ENCODE measurements around the gene PPFIA2. TPM values are rescaled to one million over a fixed set of nuclear protein-coding genes. Genes with fewer than 3 reads are reported as not detected.

PPFIA2 gene
- polyA plus RNA-seq, 1 of the 3 experiments (the other 2 are of a cell fraction): not detected

DNA sequence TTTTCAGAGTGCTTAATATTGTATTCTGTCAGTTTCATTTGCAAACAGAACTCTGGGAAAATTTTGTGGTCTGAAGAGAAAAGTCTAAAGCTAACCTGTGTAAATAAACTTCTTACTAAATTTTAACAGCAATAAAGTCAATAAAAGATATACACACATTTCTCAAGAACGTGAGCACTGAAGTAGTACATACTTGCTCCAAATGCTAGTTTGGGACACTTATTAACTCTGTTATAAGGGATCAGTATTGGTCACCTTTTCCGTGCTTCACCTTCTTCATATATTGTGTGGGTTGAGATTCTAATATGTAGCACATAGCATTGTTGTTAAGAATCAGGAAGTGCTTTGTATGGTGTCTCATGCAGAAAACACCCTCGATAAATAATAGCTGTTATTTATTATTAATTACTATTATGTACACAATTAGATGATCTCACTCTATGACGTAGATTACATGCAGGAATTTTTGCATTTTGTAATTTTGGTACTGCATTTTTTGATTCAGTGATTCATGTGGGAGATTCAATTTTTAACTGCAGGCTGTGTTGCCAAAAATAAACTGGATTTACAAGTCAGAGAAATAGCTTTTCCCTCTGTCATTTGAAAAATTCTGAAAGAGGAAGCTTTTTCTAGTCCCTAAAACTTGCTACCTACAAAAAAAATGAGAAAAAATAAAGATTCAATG lies 380.4 kb downstream of the PPFIA2 start:
- Histone ChIP-seq H2AFZ (ENCODE audit: low read depth) (no peak overlapping the region), H3K4me3 (ENCODE audit: low read depth in 2 of 2, low read length in 1 of 2) (no peak overlapping the region), H3F3A (replicated peaks; ENCODE audit: insufficient read depth) (peaks cover 4% of the 10 kb centered on the region), H4K20me1 (ENCODE audit: insufficient read depth) (no peaks in the 10 kb centered on the region), H3K4me2 (no peak overlapping the region), H3K27ac (ENCODE audit: low read depth in 2 of 2, low read length in 1 of 2) (no peak overlapping the region), H3K27me3 (ENCODE audit: insufficient read depth) (no peaks in the 10 kb centered on the region), H3K9me2 (no peaks in the 10 kb centered on the region), H3K9me3 (no peaks in the 10 kb centered on the region), H3K36me3 (replicated peaks in 1 of 2; ENCODE audit: control insufficient read depth in 1 of 2, insufficient read depth in 2 of 2, low read length in 1 of 2) (no peaks in the 10 kb centered on the region), H3K79me2 (ENCODE audit: insufficient read depth) (no peaks in the 10 kb centered on the region), H3K9ac (no peak overlapping the region), H3K4me1 (ENCODE audit: control insufficient read depth in 1 of 2, insufficient read depth in 2 of 2, low read depth in 1 of 2, low read length in 1 of 2) (no peaks in the 10 kb centered on the region)
- no peak for DNase-seq
- ChIA-PET POLR2A (no interaction called here), CTCF (no interaction called here)
- WGBS (ENCODE audit: low lambda C conversion rate): 27% methylated on average over 4 of the region's 4 CpGs
- no peak for TF ChIP-seq MEF2A (IDR thresholded peaks at IDR 0.05; ENCODE audit: borderline replicate concordance, low read depth)
- TF ChIP-seq GABPA (IDR thresholded peaks at IDR 0.05; ENCODE audit: low read depth): no peak
- TF ChIP-seq NRF1 (IDR thresholded peaks at IDR 0.05; ENCODE audit: low read depth, low read length): no peak
- TF ChIP-seq, protein P1, sequence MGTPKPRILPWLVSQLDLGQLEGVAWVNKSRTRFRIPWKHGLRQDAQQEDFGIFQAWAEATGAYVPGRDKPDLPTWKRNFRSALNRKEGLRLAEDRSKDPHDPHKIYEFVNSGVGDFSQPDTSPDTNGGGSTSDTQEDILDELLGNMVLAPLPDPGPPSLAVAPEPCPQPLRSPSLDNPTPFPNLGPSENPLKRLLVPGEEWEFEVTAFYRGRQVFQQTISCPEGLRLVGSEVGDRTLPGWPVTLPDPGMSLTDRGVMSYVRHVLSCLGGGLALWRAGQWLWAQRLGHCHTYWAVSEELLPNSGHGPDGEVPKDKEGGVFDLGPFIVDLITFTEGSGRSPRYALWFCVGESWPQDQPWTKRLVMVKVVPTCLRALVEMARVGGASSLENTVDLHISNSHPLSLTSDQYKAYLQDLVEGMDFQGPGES (IDR thresholded peaks at IDR 0.05; ENCODE audit: low read depth, low read length): no peak
- no peak for TF ChIP-seq GATA2 (CRISPR knock-in tag; IDR thresholded peaks at IDR 0.05)
- TF ChIP-seq, protein P2, sequence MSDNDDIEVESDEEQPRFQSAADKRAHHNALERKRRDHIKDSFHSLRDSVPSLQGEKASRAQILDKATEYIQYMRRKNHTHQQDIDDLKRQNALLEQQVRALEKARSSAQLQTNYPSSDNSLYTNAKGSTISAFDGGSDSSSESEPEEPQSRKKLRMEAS (IDR thresholded peaks at IDR 0.05; ENCODE audit: low read depth): no peak
- TF ChIP-seq, protein P3, sequence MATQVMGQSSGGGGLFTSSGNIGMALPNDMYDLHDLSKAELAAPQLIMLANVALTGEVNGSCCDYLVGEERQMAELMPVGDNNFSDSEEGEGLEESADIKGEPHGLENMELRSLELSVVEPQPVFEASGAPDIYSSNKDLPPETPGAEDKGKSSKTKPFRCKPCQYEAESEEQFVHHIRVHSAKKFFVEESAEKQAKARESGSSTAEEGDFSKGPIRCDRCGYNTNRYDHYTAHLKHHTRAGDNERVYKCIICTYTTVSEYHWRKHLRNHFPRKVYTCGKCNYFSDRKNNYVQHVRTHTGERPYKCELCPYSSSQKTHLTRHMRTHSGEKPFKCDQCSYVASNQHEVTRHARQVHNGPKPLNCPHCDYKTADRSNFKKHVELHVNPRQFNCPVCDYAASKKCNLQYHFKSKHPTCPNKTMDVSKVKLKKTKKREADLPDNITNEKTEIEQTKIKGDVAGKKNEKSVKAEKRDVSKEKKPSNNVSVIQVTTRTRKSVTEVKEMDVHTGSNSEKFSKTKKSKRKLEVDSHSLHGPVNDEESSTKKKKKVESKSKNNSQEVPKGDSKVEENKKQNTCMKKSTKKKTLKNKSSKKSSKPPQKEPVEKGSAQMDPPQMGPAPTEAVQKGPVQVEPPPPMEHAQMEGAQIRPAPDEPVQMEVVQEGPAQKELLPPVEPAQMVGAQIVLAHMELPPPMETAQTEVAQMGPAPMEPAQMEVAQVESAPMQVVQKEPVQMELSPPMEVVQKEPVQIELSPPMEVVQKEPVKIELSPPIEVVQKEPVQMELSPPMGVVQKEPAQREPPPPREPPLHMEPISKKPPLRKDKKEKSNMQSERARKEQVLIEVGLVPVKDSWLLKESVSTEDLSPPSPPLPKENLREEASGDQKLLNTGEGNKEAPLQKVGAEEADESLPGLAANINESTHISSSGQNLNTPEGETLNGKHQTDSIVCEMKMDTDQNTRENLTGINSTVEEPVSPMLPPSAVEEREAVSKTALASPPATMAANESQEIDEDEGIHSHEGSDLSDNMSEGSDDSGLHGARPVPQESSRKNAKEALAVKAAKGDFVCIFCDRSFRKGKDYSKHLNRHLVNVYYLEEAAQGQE (IDR thresholded peaks at IDR 0.05; ENCODE audit: low read depth, low read length): no peak
- no peak for TF ChIP-seq CHD2 (IDR thresholded peaks at IDR 0.05; ENCODE audit: low read length, partially characterized antibody)
- no peak for TF ChIP-seq FOSL2 (IDR thresholded peaks at IDR 0.05; ENCODE audit: borderline replicate concordance, low read depth)
- no peak for TF ChIP-seq RAD21 (IDR thresholded peaks at IDR 0.05; ENCODE audit: low read length)
- TF ChIP-seq RFX5 (IDR thresholded peaks at IDR 0.05; ENCODE audit: low read length): no peak
- no peak for TF ChIP-seq JUND (IDR thresholded peaks at IDR 0.05)
- no peak for TF ChIP-seq MXI1 (IDR thresholded peaks at IDR 0.05; ENCODE audit: low read depth, low read length)
- TF ChIP-seq, protein P4, sequence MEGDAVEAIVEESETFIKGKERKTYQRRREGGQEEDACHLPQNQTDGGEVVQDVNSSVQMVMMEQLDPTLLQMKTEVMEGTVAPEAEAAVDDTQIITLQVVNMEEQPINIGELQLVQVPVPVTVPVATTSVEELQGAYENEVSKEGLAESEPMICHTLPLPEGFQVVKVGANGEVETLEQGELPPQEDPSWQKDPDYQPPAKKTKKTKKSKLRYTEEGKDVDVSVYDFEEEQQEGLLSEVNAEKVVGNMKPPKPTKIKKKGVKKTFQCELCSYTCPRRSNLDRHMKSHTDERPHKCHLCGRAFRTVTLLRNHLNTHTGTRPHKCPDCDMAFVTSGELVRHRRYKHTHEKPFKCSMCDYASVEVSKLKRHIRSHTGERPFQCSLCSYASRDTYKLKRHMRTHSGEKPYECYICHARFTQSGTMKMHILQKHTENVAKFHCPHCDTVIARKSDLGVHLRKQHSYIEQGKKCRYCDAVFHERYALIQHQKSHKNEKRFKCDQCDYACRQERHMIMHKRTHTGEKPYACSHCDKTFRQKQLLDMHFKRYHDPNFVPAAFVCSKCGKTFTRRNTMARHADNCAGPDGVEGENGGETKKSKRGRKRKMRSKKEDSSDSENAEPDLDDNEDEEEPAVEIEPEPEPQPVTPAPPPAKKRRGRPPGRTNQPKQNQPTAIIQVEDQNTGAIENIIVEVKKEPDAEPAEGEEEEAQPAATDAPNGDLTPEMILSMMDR (IDR thresholded peaks at IDR 0.05): no peak
- TF ChIP-seq, protein P5, sequence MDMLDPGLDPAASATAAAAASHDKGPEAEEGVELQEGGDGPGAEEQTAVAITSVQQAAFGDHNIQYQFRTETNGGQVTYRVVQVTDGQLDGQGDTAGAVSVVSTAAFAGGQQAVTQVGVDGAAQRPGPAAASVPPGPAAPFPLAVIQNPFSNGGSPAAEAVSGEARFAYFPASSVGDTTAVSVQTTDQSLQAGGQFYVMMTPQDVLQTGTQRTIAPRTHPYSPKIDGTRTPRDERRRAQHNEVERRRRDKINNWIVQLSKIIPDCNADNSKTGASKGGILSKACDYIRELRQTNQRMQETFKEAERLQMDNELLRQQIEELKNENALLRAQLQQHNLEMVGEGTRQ (IDR thresholded peaks at IDR 0.05; ENCODE audit: borderline replicate concordance, low read depth, low read length): no peak
- TF ChIP-seq POLR2AphosphoS5 (IDR thresholded peaks at IDR 0.05; ENCODE audit: low read depth, low read length): no peak
